ENCODE data around the gene ABLIM3.

The ABLIM3 gene

GRCh38 chr5:149309354-149309753, 168.1 kb downstream of the ABLIM3 start:
- DNase-seq (ENCODE audit: low read depth) = no peak
